Activated CD4-positive, alpha-beta memory T cell treated with anti-CD3 and anti-CD28 coated beads for 36 hours (primary cell): ENCODE data around the gene TP53BP1. TPM values are rescaled to one million over a fixed set of nuclear protein-coding genes. Genes with fewer than 3 reads are reported as not detected.
A peak's percentile ranks its signal among the peaks of the same experiment; 100 is the strongest.

Source experiments
- CTCF ChIA-PET: fragments of 350-600 bp; sonication (Branson Sonifier 250); formaldehyde crosslinking; loops from one replicate; lab custom pipeline; 2021; ENCODE audit warnings: antibody characterized with exemption, inconsistent platforms; lab: Charles Lee
- POLR2A ChIA-PET: fragments of 350-600 bp; sonication (Branson Sonifier 250); formaldehyde crosslinking; loops from one replicate; lab custom pipeline; 2021; ENCODE audit warnings: antibody characterized with exemption; lab: Charles Lee
- DNase-seq: peaks from one replicate; pipeline ENCODE4 v3.0.0-alpha.2; 2020
- H3K27ac Mint-ChIP-seq: one replicate; pipeline ENCODE4 v1.8.0; 2021; ENCODE audit warnings: mixed read lengths
- H3K27me3 Mint-ChIP-seq: one replicate; pipeline ENCODE4 v1.8.0; 2021; ENCODE audit warnings: mixed read lengths
- H3K36me3 Mint-ChIP-seq: one replicate; pipeline ENCODE4 v1.8.0; 2021; ENCODE audit warnings: mixed read lengths
- H3K4me1 Mint-ChIP-seq: one replicate; pipeline ENCODE4 v1.8.0; 2021; ENCODE audit warnings: low read depth, mixed read lengths
- H3K4me3 Mint-ChIP-seq: one replicate; pipeline ENCODE4 v1.8.0; 2021; ENCODE audit warnings: mild to moderate bottlenecking, mixed read lengths
- H3K9me3 Mint-ChIP-seq: one replicate; pipeline ENCODE4 v1.8.0; 2021; ENCODE audit warnings: mixed read lengths
- intact Hi-C: fragments of 100-400 bp; cut with micrococcal nuclease; formaldehyde crosslinking; loops from one replicate; pipeline ENCODE4 v1.15.1; 2023
- total RNA-seq, 2 experiments: library from RNA; stranded (reverse); gene quantifications; one replicate each; pipeline ENCODE4 v1.2.3, GENCODE V29; 2021

TP53BP1 gene
- total RNA-seq, 2 experiments from 2014 or later = 26.4 to 32.0 TPM

DNA sequence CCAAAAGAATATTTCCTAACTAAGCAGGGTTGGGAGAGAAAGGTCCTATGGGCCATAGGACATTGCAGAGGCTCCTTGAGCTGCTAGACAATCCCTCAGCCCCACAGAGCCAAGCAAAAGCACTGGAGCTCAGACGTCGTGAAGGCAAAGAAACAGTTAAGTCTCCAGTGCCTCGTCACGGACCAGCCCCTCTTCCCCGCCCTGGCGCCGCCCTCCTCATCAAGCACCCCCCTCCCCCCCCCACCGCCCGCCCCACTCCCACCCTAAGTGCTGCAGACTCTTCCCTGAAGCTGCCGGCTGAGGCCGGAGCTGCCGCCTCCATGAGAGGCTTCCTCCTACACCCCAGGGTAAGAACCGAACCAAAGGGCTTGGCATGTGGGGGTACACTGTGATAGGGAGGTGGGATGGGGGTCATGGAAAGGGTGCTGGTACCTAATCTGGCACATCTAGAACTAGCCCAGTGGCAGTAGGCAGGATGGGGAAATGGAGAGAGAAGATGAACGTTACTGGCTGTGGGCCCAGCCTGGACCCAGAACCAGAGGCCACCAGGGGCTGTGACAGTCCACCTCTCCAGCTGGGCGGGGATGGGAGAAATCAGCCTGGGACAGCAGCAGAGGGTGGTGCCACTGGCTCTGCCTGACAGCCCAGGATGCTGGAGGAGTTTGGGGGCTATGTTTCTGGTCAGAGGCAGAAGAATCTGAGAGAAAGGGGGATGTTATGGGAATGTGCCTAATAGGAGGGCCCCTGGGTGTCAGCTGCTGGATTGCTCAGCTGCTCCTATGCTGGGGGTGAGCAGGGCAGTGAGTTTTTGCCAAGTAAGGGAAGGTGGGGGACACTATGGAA lies 24.6 kb upstream of the TP53BP1 start, which contains the start of gene MAP1A:
MAP1A (plus strand) TSS at position 255 of the 843 bp plus-strand sequence. CDS start 3,866 bp downstream, outside the sequence.
- CTCF ChIA-PET = interaction anchor here (1.4 kb wide), 1 partner anchor 76 kb away, joined by 3 read pairs; no protein-coding TSS in a partner anchor
- H3K27me3 Mint-ChIP-seq = peaks cover 16% of the 10 kb centered on the region
- no peak within 1 kb of the TSS for H3K27ac Mint-ChIP-seq
- peaks cover 19% of the 10 kb centered on the region for H3K4me1 Mint-ChIP-seq
- H3K4me3 Mint-ChIP-seq = peak within 1 kb of the TSS; percentile 27
- no peak for DNase-seq
- H3K9me3 Mint-ChIP-seq = no peaks in the 10 kb centered on the region
- H3K36me3 Mint-ChIP-seq = no peaks in the 10 kb centered on the region
- intact Hi-C loops = loop anchor here (10.0 kb wide), 2 partner anchors 143 to 227 kb away; partner anchors contain the start of genes PDIA3, TUBGCP4 and ZSCAN29
- POLR2A ChIA-PET = no interaction called here

DNA sequence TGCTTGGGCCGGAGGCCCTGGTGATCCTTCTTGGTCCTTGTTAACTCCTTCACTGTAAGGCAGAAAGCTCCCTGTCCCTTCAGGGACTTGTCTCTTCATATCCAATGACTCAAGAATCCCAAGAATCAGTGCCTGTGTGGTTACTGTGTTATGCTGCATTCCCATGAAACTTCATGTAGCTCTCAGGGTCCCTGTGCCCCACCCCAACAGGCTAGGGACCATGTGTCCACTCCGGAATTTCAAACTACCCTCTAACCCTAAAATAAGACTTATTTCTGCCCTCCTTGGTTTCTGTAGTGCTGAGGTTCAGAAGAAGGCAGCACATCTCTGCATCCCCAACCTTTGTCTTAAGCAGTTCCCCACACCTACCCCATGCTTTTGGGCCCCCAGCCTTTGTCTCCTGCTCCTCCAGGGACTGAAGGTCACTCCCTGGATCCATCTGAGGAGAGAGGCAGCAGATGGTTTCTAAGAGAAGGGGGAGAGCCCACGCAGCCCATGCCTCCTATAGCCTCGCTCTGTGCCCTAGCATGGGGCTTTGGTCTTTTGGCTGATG lies 23.9 kb upstream of the TP53BP1 start:
- no peaks in the 10 kb centered on the region for H3K36me3 Mint-ChIP-seq
- H3K4me1 Mint-ChIP-seq = peaks cover 23% of the 10 kb centered on the region
- CTCF ChIA-PET = interaction anchor here (1.4 kb wide), 1 partner anchor 76 kb away, joined by 3 read pairs; no protein-coding TSS in a partner anchor
- peaks cover 16% of the 10 kb centered on the region for H3K27me3 Mint-ChIP-seq
- no peak overlapping the region for H3K27ac Mint-ChIP-seq
- no peak overlapping the region for H3K4me3 Mint-ChIP-seq
- DNase-seq = no peak
- H3K9me3 Mint-ChIP-seq = no peaks in the 10 kb centered on the region
- intact Hi-C loops = loop anchor here (10.0 kb wide), 2 partner anchors 142 to 228 kb away; partner anchors contain the start of genes PDIA3, TUBGCP4 and ZSCAN29
- POLR2A ChIA-PET = no interaction called here

DNA sequence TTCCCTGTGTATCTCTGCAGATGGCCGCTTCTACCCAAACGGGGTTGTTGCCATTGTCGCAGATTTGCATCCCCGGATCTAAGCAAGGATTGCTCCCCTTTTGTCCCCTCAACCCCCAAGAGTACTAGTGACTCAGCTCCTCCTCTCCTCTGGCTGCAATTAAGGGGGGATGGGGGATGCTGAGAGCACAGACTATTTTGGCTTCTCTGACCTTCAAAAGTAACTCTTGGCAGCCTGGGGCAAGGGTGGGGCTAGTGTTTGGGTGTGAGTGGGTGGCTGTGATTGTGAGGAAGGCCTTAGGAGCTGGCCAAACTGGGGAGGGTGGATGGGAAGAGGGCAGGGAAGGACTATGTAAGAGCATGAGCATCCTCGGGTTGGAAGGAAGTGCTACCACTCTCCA lies 23.2 kb upstream of the TP53BP1 start:
- no peak overlapping the region for H3K27ac Mint-ChIP-seq
- intact Hi-C loops = loop anchor here (10.0 kb wide), 2 partner anchors 141 to 229 kb away; partner anchors contain the start of genes PDIA3, TUBGCP4 and ZSCAN29
- peaks cover 27% of the 10 kb centered on the region for H3K4me1 Mint-ChIP-seq
- no peaks in the 10 kb centered on the region for H3K9me3 Mint-ChIP-seq
- ChIA-PET CTCF (interaction anchor here (1.0 to 1.4 kb wide), 2 partner anchors 75 to 256 kb away, joined by 3 read pairs; no protein-coding TSS in a partner anchor), POLR2A (no interaction called here)
- DNase-seq = no peak
- H3K27me3 Mint-ChIP-seq = peaks cover 16% of the 10 kb centered on the region
- no peaks in the 10 kb centered on the region for H3K36me3 Mint-ChIP-seq
- no peak overlapping the region for H3K4me3 Mint-ChIP-seq

DNA sequence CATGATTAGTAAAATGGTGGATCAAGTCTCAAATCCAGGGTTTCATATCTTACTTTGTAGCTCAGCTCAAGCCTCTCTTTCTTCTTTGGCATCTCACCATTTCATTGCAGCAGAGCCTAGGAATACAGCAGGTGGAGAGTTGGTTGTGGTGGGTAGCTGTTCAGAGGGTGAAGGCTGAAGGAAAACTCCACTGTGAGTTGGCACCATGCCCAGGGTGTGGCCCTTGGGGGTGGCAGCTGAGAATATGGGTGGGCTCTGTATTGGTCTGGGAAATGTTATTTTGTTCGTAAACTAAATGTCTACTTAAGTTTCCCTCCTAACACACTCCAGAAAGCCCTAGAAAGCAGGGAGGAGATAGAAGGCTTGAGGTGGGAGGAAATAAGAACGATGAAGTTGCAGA lies 22.8 kb upstream of the TP53BP1 start:
- DNase-seq = no peak
- Mint-ChIP-seq H3K27ac (no peak overlapping the region), H3K4me3 (no peak overlapping the region), H3K27me3 (peaks cover 16% of the 10 kb centered on the region), H3K36me3 (no peaks in the 10 kb centered on the region), H3K4me1 (peaks cover 31% of the 10 kb centered on the region), H3K9me3 (no peaks in the 10 kb centered on the region)
- intact Hi-C loops = loop anchor here (10.0 kb wide), 2 partner anchors 141 to 229 kb away; partner anchors contain the start of genes PDIA3, TUBGCP4 and ZSCAN29
- ChIA-PET POLR2A (no interaction called here), CTCF (interaction anchor here (0.6 to 3.7 kb wide), 5 partner anchors 7 to 256 kb away, joined by 3 to 54 read pairs (median 7); no protein-coding TSS in a partner anchor)

DNA sequence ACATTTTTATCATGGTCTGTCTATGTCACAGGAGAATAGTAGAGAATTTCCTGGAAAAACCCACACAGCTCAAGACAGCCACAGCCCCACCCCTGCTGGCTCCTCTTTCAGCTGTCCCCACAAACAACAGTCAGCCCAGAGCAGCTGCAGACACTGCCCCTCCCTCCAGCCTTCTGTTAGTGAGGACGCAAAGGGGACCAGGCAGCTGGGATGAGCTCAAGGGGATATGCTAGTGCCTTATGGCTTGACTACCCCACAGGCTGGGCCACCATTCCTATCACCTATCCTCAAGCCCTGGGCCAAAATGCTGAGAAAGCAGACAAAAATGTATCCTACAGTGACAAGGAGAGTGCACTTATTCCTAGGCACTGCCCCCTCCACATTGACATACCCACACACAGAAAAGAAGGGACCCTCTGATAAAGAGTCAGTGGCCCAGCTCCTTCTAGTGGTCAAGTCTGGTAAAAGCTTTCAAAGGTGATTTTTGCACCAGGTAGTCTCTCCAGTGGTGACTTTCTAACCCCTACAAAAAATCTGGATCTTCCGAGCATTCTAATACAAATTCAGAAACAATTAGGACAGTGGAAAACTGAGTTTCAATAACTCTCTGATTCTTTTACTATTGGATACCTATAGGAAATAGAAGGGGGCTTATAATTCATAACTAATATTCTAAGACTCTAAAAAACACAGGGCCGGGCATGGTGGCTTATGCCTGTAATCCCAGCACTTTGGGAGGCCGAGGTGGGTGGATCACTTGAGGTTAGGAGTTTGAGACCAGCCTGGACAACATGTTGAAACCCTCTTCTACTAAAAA lies 21.5 kb upstream of the TP53BP1 start:
- CTCF ChIA-PET = interaction anchor here (0.5 to 3.7 kb wide), 24 partner anchors 8 to 1058 kb away, joined by 3 to 54 read pairs (median 5); partner anchors contain the start of gene TP53BP1
- peak overlapping the region; percentile 59 for H3K27ac Mint-ChIP-seq
- peaks cover 16% of the 10 kb centered on the region for H3K27me3 Mint-ChIP-seq
- H3K9me3 Mint-ChIP-seq = no peaks in the 10 kb centered on the region
- H3K4me1 Mint-ChIP-seq = peaks cover 37% of the 10 kb centered on the region
- POLR2A ChIA-PET = no interaction called here
- no peaks in the 10 kb centered on the region for H3K36me3 Mint-ChIP-seq
- intact Hi-C loops = loop anchor here (10.0 kb wide), 2 partner anchors 140 to 230 kb away; partner anchors contain the start of genes PDIA3, TUBGCP4 and ZSCAN29
- H3K4me3 Mint-ChIP-seq = no peak overlapping the region
- peak; percentile 36 for DNase-seq

DNA sequence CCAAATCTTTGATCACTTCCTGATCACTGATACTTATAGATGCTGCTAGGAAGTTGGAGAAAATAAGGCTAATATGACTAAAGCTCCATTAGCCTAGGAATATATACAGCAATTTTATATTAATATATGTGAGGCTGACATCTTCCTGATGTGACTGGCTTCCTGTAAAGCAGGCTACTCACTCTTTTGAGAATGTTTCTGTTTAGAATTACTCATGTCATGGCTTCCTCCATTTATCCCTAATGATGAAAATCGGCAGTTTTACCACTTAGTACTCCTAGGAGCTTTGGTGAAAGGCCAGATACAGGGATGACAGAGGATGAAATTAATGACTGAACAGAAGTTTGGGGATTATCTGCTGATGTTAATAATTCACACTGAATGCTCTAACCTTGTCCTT lies 20.6 kb upstream of the TP53BP1 start:
- no peak for DNase-seq
- intact Hi-C loops = loop anchor here (10.0 kb wide), 2 partner anchors 139 to 231 kb away; partner anchors contain the start of genes PDIA3, TUBGCP4 and ZSCAN29
- Mint-ChIP-seq H3K36me3 (no peaks in the 10 kb centered on the region), H3K4me1 (peaks cover 37% of the 10 kb centered on the region), H3K27me3 (peaks cover 14% of the 10 kb centered on the region), H3K9me3 (no peaks in the 10 kb centered on the region), H3K4me3 (no peak overlapping the region), H3K27ac (peak overlapping the region; percentile 59)
- POLR2A ChIA-PET = no interaction called here
- CTCF ChIA-PET = interaction anchor here (1.0 to 3.7 kb wide), 14 partner anchors 7 to 137 kb away, joined by 3 to 54 read pairs (median 7); partner anchors contain the start of gene TP53BP1

DNA sequence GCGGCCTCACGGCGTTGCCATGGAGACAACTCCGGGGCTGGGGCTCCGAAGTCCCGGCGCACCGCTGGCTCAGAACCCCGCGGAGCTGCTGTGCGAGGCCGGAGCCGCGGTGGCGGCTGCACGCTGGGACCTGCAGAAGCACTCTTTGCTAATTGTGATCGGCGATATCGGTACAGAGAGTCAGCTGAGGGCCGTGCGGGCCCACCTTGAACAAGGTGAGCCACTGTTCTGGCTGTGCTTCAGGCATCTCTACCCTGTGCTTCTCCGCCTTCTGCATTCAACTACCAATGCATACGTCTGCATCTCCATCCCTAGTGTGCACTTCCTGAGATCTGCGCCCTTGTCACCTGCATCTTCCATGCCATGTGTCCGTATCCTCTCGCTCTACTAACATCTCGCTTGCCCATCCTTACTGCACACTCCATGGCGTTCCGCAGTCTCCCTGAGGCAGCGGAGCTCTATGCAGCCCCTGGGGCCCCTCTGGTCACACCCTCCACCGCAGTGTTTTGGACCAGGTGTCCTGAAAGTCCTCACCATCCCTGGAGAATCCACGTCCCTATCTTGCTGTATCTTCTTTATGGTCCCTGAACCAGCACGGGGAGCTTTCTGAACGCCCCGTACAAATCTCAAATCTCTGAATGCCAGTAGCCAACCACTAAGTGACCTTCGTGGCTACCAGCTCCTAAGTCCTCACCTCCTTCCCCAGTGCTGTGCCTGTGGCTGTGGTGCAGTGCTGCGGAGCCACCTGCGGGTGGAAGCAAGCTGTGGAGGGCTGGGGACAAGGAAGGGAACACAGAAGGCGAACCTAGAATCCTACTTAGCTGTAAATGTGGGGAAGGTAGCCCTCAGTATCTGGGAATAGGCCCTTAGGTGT lies 18.3 kb upstream of the TP53BP1 start:
- DNase-seq = peak; percentile 43
- no peaks in the 10 kb centered on the region for H3K27me3 Mint-ChIP-seq
- H3K4me3 Mint-ChIP-seq = peak overlapping the region; percentile 86
- peak overlapping the region; percentile 85 for H3K27ac Mint-ChIP-seq
- ChIA-PET POLR2A (interaction anchor here (0.6 to 2.5 kb wide), 7 partner anchors 17 to 299 kb away, joined by 3 to 22 read pairs (median 3); partner anchors contain the start of genes PDIA3 and TP53BP1), CTCF (interaction anchor here (0.6 to 3.0 kb wide), 13 partner anchors 10 to 226 kb away, joined by 3 to 22 read pairs (median 3); partner anchors contain the start of genes TP53BP1 and TUBGCP4)
- peaks cover 35% of the 10 kb centered on the region for H3K4me1 Mint-ChIP-seq
- intact Hi-C loops = loop anchor here (10.0 kb wide), 2 partner anchors 136 to 234 kb away; partner anchors contain the start of genes PDIA3, TUBGCP4 and ZSCAN29
- no peaks in the 10 kb centered on the region for H3K36me3 Mint-ChIP-seq
- no peaks in the 10 kb centered on the region for H3K9me3 Mint-ChIP-seq

DNA sequence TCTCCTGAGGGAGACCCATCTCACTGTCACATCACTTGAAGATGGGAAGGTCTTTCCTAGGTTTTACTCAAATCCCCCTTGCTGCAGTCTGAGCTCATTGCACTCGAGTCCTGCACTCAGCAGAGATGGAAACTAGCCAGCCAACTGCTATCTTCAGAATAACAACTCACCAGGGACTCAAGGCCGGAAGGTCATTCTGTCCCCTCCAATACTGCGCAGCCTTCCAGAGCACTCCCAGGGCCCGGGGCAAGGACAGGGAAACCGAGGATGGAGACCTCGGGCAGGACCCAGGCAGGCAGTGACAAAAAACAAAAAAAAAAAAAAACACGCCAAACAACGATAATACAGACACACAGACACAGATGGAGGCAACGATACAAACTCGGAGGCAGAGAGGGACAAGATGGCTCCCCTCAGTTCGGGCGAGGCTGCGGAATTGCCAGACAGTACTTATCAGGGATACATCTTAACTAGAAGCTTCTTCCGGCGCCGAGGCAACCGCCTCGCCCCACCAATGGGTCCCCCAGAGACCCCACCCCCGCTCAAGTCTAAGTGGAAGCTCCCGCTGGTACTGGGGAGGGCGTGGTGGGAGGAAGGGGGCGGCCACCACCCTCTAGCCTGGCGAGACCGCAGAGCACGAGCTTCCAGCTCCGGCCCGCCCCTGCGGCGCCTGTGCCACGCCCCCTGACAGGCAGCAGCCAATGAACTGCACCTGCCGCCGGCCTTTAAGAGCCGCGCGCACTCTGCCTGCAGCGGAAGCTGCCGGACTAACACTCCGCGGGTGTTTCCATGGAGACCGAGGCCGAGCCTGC lies 17.4 kb upstream of the TP53BP1 start:
- Mint-ChIP-seq H3K36me3 (no peaks in the 10 kb centered on the region), H3K27ac (peak overlapping the region; percentile 85), H3K9me3 (no peaks in the 10 kb centered on the region), H3K4me3 (peak overlapping the region; percentile 86), H3K27me3 (no peaks in the 10 kb centered on the region), H3K4me1 (peaks cover 35% of the 10 kb centered on the region)
- ChIA-PET POLR2A (interaction anchor here (0.6 to 2.5 kb wide), 8 partner anchors 17 to 300 kb away, joined by 3 to 22 read pairs (median 3); partner anchors contain the start of genes PDIA3 and TP53BP1), CTCF (interaction anchor here (0.6 to 3.0 kb wide), 11 partner anchors 9 to 225 kb away, joined by 3 to 22 read pairs (median 3); partner anchors contain the start of genes TP53BP1 and TUBGCP4)
- intact Hi-C loops = loop anchor here (1.0 to 10.0 kb wide), 4 partner anchors 17 to 234 kb away; partner anchors contain the start of genes PDIA3, TP53BP1, TUBGCP4 and ZSCAN29
- DNase-seq = peak; percentile 98

DNA sequence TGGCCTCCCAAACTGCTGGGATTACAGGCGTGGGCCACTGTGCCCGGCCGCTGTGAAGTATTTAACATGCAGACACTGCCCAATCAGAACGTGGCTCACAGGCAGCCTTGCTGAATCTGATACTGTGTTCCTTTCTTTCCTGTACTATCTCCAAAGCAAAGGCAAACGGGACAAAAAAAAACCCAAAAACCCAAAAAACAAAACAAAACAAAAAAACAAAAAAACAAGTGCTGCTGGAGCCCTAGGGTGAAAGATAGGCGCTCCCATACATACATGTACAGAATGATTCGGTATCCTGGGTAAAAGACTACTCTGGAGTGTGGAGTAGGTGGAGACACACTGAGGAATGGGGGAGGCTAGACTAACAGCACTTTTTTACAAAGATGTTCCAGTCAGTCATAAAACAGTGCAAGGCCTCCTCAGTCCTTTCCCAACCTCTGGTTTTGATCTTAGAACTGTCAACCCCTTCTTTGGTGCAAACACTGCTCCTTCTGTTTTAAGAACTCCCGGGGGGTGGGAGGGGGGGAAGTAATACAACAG lies 16.8 kb upstream of the TP53BP1 start:
- DNase-seq = no peak
- ChIA-PET POLR2A (interaction anchor here (1.5 to 2.5 kb wide), 2 partner anchors 16 to 237 kb away, joined by 3 to 22 read pairs; partner anchors contain the start of genes PDIA3 and TP53BP1), CTCF (interaction anchor here (1.0 to 3.0 kb wide), 4 partner anchors 17 to 225 kb away, joined by 3 to 22 read pairs (median 10); partner anchors contain the start of gene TP53BP1)
- Mint-ChIP-seq H3K4me3 (peak overlapping the region; percentile 86), H3K9me3 (no peaks in the 10 kb centered on the region), H3K27me3 (no peaks in the 10 kb centered on the region), H3K36me3 (no peaks in the 10 kb centered on the region), H3K4me1 (peaks cover 35% of the 10 kb centered on the region), H3K27ac (peak overlapping the region; percentile 85)
- intact Hi-C loops = loop anchor here (1.0 to 10.0 kb wide), 4 partner anchors 16 to 235 kb away; partner anchors contain the start of genes PDIA3, TP53BP1, TUBGCP4 and ZSCAN29
